C4-2B (cell line): Measurements from ENCODE around the gene DUSP7.

Source experiments
- H3K27ac ChIP-seq: fragments of 450-650 bp; 2 replicates; pipeline ENCODE4 v1.5.1; 2017
- ZFX ChIP-seq: fragments of 450-650 bp; IDR thresholded peaks from 2 replicates; pipeline ENCODE4 v1.6.1; 2017
- TF ChIP-seq, protein P1 (sequence below): fragments of 450-650 bp; conservative IDR thresholded peaks from 2 replicates; pipeline ENCODE4 v1.5.1; 2017; ENCODE audit warnings: mild to moderate bottlenecking

Gene DUSP7

GRCh38 chr3:52006017-52006819 is 50.2 kb downstream of the DUSP7 start:
- peak overlapping the region; percentile 23 for H3K27ac ChIP-seq
- no peak for TF ChIP-seq ZFX
- TF ChIP-seq, protein P1, sequence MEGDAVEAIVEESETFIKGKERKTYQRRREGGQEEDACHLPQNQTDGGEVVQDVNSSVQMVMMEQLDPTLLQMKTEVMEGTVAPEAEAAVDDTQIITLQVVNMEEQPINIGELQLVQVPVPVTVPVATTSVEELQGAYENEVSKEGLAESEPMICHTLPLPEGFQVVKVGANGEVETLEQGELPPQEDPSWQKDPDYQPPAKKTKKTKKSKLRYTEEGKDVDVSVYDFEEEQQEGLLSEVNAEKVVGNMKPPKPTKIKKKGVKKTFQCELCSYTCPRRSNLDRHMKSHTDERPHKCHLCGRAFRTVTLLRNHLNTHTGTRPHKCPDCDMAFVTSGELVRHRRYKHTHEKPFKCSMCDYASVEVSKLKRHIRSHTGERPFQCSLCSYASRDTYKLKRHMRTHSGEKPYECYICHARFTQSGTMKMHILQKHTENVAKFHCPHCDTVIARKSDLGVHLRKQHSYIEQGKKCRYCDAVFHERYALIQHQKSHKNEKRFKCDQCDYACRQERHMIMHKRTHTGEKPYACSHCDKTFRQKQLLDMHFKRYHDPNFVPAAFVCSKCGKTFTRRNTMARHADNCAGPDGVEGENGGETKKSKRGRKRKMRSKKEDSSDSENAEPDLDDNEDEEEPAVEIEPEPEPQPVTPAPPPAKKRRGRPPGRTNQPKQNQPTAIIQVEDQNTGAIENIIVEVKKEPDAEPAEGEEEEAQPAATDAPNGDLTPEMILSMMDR = no peak

GRCh38 chr3:52005571-52005986 is 50.8 kb downstream of the DUSP7 start:
- peak overlapping the region; percentile 23 for H3K27ac ChIP-seq

DNA sequence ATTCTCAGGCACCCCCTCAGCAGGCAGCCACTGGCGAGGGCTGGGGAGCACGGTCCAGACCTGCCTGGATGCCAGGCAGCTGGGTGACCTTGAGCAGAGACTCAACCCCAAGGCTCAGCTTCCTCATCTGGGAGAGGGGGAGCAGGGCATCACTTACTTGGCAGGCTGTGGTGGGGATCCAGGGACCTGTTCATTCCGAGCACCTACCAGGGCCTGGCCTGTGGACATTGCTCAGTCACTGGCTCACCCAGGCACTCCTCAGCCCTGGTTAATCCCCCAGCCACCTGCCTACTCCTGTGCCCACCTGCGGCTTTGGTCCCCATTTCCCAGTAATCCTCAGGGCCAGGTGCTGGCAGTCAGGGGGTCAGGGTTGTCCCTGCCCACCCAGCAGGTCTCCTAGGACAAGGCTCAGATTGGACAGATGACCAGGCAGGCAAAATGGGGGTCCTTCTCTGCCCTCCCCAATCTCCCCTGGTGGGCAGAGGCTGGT is 51.4 kb downstream of the DUSP7 start:
- peak overlapping the region; percentile 23 for H3K27ac ChIP-seq
- TF ChIP-seq ZFX = no peak
- TF ChIP-seq, protein P1 = no peak

More at GRCh38 chr3:52005571-52005986, 50.8 kb downstream of the DUSP7 start:
- TF ChIP-seq ZFX = no peak
- TF ChIP-seq, protein P1 = no peak

DNA sequence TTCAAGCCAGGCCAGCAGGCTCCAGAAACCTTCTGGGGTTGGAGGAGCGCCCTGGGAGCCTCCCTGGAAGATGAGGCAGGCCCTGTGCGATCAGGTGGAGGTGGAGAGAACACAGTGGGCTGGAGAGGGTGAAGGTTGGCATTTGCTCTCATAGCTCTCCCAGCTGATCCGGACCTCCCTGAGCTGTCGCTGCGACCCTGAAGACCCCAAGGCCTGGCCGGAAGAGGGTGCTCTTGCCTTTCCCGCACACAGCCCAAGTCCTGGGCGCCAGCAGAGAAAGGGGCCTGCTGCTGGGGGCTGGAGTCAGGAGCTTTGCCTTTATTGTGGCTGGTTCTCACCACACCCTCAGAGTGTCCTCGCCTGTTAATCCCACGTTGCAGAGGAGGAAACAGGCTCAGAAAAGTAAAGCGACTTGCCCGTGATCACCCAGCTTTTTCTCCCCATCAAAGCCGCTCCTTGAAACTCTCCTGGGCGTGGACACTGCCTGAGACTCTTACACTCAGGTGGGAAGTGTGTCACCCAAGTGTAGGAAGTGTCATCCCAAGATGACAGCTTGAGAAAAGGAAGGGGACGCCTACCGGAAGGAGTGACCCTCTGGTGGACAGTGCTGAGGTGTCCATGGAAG is 52.1 kb downstream of the DUSP7 start:
- TF ChIP-seq, protein P1 = no peak
- TF ChIP-seq ZFX = no peak
- H3K27ac ChIP-seq = no peak overlapping the region

DNA sequence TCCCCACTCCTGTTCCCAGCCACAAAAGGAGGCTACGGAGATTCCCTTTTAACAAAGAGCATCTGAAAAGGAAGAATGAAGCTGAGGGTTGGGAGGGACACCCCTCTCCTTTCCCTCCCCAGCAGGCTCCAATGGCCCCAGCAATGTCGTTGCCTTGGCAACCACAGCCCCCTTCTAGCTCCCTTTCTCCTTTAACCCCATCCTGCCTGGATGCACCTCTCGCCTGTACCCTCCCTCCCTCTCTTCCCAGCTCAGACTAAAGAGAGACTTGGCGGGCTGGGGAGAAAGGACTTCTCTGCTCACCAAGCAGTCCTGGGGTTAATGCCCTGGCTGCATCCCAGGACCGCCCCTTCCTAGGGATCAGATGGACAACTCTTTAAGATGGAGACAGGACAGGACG is 53.6 kb downstream of the DUSP7 start:
- TF ChIP-seq, protein P1 = no peak
- H3K27ac ChIP-seq = no peak overlapping the region

DNA sequence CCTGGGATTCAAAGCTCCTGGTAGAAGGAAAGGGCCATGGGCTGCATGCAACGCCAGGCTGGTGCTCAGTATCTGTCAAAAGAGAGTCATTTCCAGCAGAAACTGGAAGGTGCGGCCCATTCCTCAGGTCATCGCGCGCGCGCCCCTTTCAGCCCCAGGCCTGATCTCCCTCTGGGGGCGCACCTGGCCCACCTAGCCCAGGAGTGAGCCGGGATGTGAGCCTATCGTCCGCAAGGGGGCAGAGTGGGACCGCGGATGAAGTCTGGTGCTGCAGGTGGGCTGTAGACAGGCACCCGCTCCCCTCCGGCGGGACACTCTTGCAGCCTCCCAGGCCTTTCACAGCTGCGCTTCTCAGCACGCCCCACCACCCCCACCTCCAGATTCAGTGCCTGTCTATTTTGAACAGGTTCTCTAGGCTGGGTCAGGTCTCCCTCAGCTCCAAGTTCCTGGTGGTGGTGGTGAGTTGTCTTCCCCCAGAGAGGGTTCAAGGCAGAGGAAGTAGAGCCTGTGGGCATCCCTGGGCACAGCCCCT is 54.9 kb downstream of the DUSP7 start:
- TF ChIP-seq ZFX = no peak
- TF ChIP-seq, protein P1 = peak; percentile 92
- H3K27ac ChIP-seq = no peak overlapping the region

DNA sequence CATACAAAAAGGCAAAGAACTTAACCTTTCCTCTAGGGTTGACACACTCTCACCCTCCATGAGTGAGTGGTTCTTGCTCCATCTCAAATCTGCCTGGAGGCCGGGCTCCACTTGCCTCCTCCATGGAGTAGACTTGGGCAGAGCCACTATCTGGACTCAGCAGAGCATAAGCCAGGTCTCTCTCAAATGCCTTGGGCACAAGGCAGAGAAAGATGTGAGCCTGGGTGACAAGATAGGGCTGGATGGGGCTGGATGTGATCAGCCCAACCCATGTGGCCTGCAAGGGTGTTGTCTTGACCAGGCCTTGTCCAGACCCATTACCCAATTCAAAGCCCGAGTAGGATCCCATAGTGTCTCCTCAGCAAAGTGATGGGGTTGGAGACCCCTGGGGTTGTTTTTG is 56.5 kb downstream of the DUSP7 start:
- no peak overlapping the region for H3K27ac ChIP-seq
- TF ChIP-seq, protein P1 = no peak
- no peak for TF ChIP-seq ZFX
